Cardiac fibroblast (primary cell): ENCODE measurements around the gene MRPL17.
"Not testable (repeated sequence)": the region's sequence is repeated elsewhere in the genome, so short reads cannot be mapped to it uniquely, and the experiment has no call there.

ENCODE experiments used
- DNase-seq, 2 donors: peaks; one replicate each; pipeline versions ENCODE4 v3.0.0 to v3.0.0-alpha.2; 2010; ENCODE audit warnings: low read depth in 2 of 2
- H3K4me3 ChIP-seq, 2 donors: replicated peaks in 1 of 2; 1 replicate in 1 of 2; 2 replicates in 1 of 2; pipeline ENCODE4 v1.5.1; 2011; ENCODE audit warnings: low read depth in 2 of 2, low read length in 2 of 2, mild to moderate bottlenecking in 2 of 2, moderate library complexity in 1 of 2
- TF ChIP-seq, protein P1 (sequence below): IDR thresholded peaks from one replicate; pipeline ENCODE4 v1.5.1; 2011; ENCODE audit warnings: low read depth, mild to moderate bottlenecking, low read length, inconsistent platforms

The MRPL17 gene

DNA sequence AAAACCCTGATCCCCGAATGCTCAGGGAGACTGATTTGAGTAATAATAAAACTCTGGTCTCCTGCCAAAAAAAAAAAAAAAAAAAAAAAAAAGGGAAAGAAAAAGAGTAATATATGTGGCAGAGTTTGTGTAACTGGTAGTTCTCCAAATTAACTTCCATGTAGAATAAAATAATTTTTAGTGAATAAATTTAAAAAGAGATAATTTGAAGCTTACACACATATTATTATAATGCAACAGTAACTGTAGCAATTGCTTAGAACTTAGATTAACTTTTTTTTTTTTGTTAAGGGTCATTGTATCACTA, 11.0 kb upstream of the MRPL17 start:
- TF ChIP-seq, protein P1, sequence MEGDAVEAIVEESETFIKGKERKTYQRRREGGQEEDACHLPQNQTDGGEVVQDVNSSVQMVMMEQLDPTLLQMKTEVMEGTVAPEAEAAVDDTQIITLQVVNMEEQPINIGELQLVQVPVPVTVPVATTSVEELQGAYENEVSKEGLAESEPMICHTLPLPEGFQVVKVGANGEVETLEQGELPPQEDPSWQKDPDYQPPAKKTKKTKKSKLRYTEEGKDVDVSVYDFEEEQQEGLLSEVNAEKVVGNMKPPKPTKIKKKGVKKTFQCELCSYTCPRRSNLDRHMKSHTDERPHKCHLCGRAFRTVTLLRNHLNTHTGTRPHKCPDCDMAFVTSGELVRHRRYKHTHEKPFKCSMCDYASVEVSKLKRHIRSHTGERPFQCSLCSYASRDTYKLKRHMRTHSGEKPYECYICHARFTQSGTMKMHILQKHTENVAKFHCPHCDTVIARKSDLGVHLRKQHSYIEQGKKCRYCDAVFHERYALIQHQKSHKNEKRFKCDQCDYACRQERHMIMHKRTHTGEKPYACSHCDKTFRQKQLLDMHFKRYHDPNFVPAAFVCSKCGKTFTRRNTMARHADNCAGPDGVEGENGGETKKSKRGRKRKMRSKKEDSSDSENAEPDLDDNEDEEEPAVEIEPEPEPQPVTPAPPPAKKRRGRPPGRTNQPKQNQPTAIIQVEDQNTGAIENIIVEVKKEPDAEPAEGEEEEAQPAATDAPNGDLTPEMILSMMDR = no peak
- H3K4me3 ChIP-seq = no peak overlapping the region
- no peak for DNase-seq

DNA sequence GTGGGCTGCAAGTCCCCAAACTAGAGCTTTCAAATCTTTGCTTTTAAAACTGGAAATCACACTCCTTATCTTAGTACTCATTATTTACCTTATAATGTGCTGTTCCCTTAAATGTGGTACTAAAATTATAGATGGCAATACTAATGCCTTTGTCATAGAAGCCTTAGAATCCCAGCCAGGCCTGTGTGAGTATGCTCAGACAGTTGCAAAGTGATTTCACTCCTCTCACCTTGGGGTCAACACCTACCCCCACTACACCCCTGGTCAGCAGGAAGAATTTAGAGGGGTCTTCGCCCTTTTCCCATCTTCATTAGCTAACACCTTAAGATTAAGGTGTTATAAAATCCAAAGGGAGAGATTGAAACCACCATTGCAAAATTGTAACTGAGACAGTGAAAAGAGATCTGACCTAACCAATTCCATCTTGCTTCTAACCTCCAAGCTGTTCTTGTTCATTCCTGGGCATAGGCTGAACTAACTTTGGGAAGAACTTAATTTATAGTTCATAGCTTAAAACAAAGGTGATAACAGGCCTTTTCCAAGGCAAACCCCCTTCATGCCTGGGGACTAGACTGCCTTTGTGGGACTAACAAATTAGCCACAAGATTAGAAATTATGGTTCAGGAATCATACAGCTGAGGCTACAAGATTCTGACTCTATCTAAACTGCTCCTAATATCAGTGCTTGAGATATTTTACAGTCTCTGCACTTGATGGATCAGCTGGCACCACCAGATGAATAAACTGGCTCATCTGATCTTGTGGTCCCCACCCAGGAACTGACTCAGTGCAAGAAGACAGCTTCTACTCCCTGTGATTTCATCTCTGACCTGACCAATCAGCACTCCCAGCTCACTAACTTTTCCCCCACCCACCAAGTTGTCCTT, 10.4 kb upstream of the MRPL17 start:
- DNase-seq = peak; percentile 86 to 98
- no peak overlapping the region for H3K4me3 ChIP-seq
- TF ChIP-seq, protein P1 = no peak

GRCh38 chr11:6692128-6692527, 9.0 kb upstream of the MRPL17 start:
- TF ChIP-seq, protein P1 = no peak
- no peak for DNase-seq

DNA sequence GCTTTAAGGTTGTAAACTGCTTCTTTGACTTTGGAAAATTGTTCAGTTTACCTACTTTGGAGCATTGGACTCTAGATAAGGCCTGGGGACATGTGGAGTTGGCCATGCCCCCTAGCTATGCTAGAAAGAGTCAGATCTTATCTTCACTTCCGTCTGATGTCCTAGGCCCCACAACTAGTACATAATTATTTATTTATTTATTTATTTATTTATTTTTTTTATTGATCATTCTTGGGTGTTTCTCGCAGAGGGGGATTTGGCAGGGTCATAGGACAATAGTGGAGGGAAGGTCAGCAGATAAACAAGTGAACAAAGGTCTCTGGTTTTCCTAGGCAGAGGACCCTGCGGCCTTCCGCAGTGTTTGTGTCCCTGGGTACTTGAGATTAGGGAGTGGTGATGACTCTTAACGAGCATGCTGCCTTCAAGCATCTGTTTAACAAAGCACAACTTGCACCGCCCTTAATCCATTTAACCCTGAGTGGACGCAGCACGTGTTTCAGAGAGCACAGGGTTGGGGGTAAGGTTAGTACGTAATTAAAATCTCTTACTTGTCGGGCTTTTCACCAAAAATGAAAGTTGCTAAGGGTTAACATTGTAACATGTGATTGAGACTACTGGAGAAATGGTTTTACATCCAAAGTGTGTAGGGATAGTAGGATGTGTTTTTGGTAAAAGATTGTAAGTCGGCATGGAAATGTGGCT, 7.4 kb upstream of the MRPL17 start:
- DNase-seq, H3K4me3 ChIP-seq: not testable (repeated sequence)

More at GRCh38 chr11:6692128-6692527, 9.0 kb upstream of the MRPL17 start:
- H3K4me3 ChIP-seq = no peak overlapping the region

DNA sequence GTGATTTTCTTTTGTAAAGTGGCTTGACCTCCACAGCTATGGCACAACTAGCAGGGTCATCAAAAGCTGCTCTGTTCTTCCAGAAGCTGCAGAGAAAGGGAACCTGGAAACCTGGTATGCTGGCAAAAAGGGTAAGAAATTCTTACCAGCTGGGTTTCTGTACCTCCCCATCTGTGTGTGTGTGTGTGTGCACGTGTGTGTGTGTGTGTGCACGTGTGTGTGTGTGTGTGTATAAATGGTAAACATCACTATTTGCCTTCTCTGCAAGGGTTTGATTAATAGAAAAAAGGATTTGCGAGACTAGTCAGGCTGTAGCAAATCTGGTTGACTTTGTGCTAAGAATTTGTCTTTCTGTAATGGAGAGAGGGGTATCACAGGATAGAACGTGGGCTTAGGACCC, 4.7 kb upstream of the MRPL17 start:
- TF ChIP-seq, protein P1 = no peak
- DNase-seq = no peak

GRCh38 chr11:6686006-6686405, 2.9 kb upstream of the MRPL17 start:
- TF ChIP-seq, protein P1 = no peak
- no peak for DNase-seq

More for the DNA sequence above, 4.7 kb upstream of the MRPL17 start:
- H3K4me3 ChIP-seq = no peak overlapping the region

DNA sequence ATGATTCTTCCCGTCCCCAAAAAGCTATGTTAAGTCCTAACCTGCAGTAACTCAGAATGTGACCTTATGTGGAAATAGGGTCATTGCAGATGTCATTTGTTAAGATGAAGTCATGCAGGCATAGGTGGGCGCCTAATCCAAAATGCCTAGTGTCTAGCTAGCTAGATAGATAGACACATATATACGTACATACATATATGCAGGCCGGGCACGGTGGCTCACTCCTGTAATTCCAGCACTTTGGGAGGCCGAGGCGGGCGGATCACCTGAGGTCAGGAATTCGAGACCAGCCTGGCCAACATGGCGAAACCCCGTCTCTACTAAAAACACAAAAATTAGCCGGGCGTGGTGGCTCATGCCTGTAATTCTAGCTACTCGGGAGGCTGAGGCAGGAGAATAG, 928 bp upstream of the MRPL17 start:
- DNase-seq, H3K4me3 ChIP-seq: not testable (repeated sequence)

More at GRCh38 chr11:6686006-6686405, 2.9 kb upstream of the MRPL17 start:
- no peak overlapping the region for H3K4me3 ChIP-seq
